H1 (cell line): ENCODE results near the gene AHR. TPM values are rescaled to one million over a fixed set of nuclear protein-coding genes. Genes with fewer than 3 reads are reported as not detected.

Source experiments
- CTCF ChIA-PET: fragments of 300-600 bp; sonication (Branson Sonifier 250); formaldehyde crosslinking; loops from one replicate; lab custom pipeline; 2021; ENCODE audit not compliant: partially characterized antibody; lab: Charles Lee
- POLR2A ChIA-PET: fragments of 300-600 bp; sonication (Branson Sonifier 250); formaldehyde crosslinking; loops from one replicate; lab custom pipeline; 2021; ENCODE audit warnings: inconsistent platforms; ENCODE audit not compliant: partially characterized antibody; lab: Charles Lee
- DNase-seq, 2 experiments: peaks; one replicate each; pipeline versions ENCODE4 v3.0.0 to v3.0.0-alpha.2; 2010 to 2022; ENCODE audit warnings: low spot score in 2 of 2, low read depth in 1 of 2, mixed read lengths in 1 of 2
- FAIRE-seq: peaks from 2 replicates; lab custom pipeline; 2011; peaks lifted over from hg19 to GRCh38; lab: Jason Lieb, UNC
- H2AFZ ChIP-seq: 2 replicates; pipeline ENCODE4 v1.8.1; 2012; ENCODE audit warnings: low read length, inconsistent platforms
- H2AK5ac ChIP-seq: 2 replicates; pipeline ENCODE4 v1.6.1; 2013; ENCODE audit warnings: low read depth, low read length
- H2BK120ac ChIP-seq: replicated peaks from 2 replicates; pipeline ENCODE3; 2013; ENCODE audit warnings: low read depth, low read length, inconsistent platforms
- H2BK12ac ChIP-seq: 2 replicates; pipeline ENCODE4 v1.6.1; 2013; ENCODE audit warnings: low read depth, low read length
- H2BK15ac ChIP-seq: 2 replicates; pipeline ENCODE4 v1.6.1; 2013; ENCODE audit warnings: low read length
- H2BK20ac ChIP-seq: 2 replicates; pipeline ENCODE4 v1.6.1; 2013; ENCODE audit warnings: low read length
- H2BK5ac ChIP-seq: 2 replicates; pipeline ENCODE4 v1.6.1; 2013; ENCODE audit warnings: low read depth, low read length
- H3K14ac ChIP-seq: 2 replicates; pipeline ENCODE4 v1.6.1; 2013; ENCODE audit warnings: inconsistent platforms; ENCODE audit not compliant: insufficient read length
- H3K18ac ChIP-seq: 2 replicates; pipeline ENCODE4 v1.6.1; 2013; ENCODE audit warnings: low read length; ENCODE audit errors: extremely low read depth
- H3K23ac ChIP-seq: 2 replicates; pipeline ENCODE4 v1.6.1; 2013; ENCODE audit warnings: inconsistent platforms; ENCODE audit not compliant: insufficient read length
- H3K23me2 ChIP-seq: 2 replicates; pipeline ENCODE4 v1.6.1; 2013; ENCODE audit warnings: low read depth, low read length
- H3K27ac ChIP-seq: 2 replicates; pipeline ENCODE4 v1.6.1; 2011; ENCODE audit warnings: low read depth, low read length, inconsistent platforms
- H3K27me3 ChIP-seq, 4 experiments: replicated peaks in 1 of 4; 1 replicate in 1 of 4; 2 replicates in 3 of 4; pipeline versions ENCODE4 v1.6.1 to v1.8.1; 2011 to 2013; ENCODE audit warnings: low read length in 3 of 4, mild to moderate bottlenecking in 3 of 4, inconsistent platforms in 2 of 4, mixed read lengths in 2 of 4, moderate library complexity in 1 of 4; ENCODE audit not compliant: control insufficient read depth in 3 of 4, insufficient read depth in 3 of 4; ENCODE audit errors: extremely low read depth in 1 of 4
- H3K36me3 ChIP-seq, 4 experiments: 2 replicates each; pipeline versions ENCODE4 v1.6.1 to v1.8.1; 2011 to 2013; ENCODE audit warnings: mild to moderate bottlenecking in 4 of 4, low read length in 3 of 4, moderate library complexity in 2 of 4, control low read depth in 1 of 4, inconsistent platforms in 1 of 4; ENCODE audit not compliant: insufficient read depth in 4 of 4, control insufficient read depth in 2 of 4
- H3K4ac ChIP-seq: replicated peaks from 2 replicates; pipeline ENCODE3; 2013; ENCODE audit warnings: low read length, low read depth, mixed read lengths, inconsistent platforms; ENCODE audit not compliant: insufficient read length
- H3K4me1 ChIP-seq, 4 experiments: replicated peaks in 1 of 4; 1 replicate in 1 of 4; 2 replicates in 3 of 4; pipeline versions ENCODE4 v1.6.1 to v1.8.1; 2011 to 2013; ENCODE audit warnings: low read length in 3 of 4, inconsistent platforms in 2 of 4, mixed read lengths in 1 of 4; ENCODE audit not compliant: insufficient read depth in 4 of 4, control insufficient read depth in 3 of 4
- H3K4me2 ChIP-seq, 2 experiments: 2 replicates each; pipeline versions ENCODE4 v1.6.1 to v1.8.1; 2011 to 2013; ENCODE audit warnings: low read depth in 2 of 2, low read length in 2 of 2, control low read depth in 1 of 2, inconsistent platforms in 1 of 2, mild to moderate bottlenecking in 1 of 2; ENCODE audit not compliant: insufficient read depth in 1 of 2
- H3K4me3 ChIP-seq, 4 experiments: fragments of 200-600, 300-600 bp in 1 of 4; sonication (generic), shearing (Covaris generic), sonication (Bioruptor Twin) in 1 of 4; 2 replicates each; pipeline versions ENCODE4 v1.5.1 to v1.8.1; 2011 to 2016; ENCODE audit warnings: low read length in 4 of 4, low read depth in 3 of 4, control low read depth in 2 of 4, inconsistent platforms in 2 of 4, mild to moderate bottlenecking in 2 of 4, mixed read lengths in 1 of 4, moderate library complexity in 1 of 4; ENCODE audit not compliant: insufficient read depth in 2 of 4; ENCODE audit errors: extremely low read depth in 1 of 4
- H3K56ac ChIP-seq: replicated peaks from 2 replicates; pipeline ENCODE3; 2013; ENCODE audit warnings: low read depth, mild to moderate bottlenecking, mixed read lengths, low read length, inconsistent platforms; ENCODE audit not compliant: insufficient read length
- H3K79me1 ChIP-seq: 2 replicates; pipeline ENCODE4 v1.6.1; 2013; ENCODE audit warnings: low read depth, low read length, control low read depth
- H3K79me2 ChIP-seq, 2 experiments: 2 replicates each; pipeline versions ENCODE4 v1.6.1 to v1.8.1; 2012 to 2013; ENCODE audit warnings: low read length in 2 of 2, mild to moderate bottlenecking in 2 of 2, inconsistent platforms in 1 of 2; ENCODE audit not compliant: insufficient read depth in 2 of 2, control insufficient read depth in 1 of 2
- H3K9ac ChIP-seq, 4 experiments: replicated peaks in 1 of 4; 1 replicate in 1 of 4; 2 replicates in 3 of 4; pipeline versions ENCODE4 v1.6.1 to v1.8.1; 2011 to 2013; ENCODE audit warnings: low read depth in 3 of 4, low read length in 3 of 4, control low read depth in 2 of 4, mild to moderate bottlenecking in 2 of 4, moderate library complexity in 2 of 4, inconsistent platforms in 1 of 4; ENCODE audit errors: extremely low read depth in 1 of 4
- H3K9me3 ChIP-seq, 2 experiments: 2 replicates each; pipeline versions ENCODE4 v1.6.1 to v1.8.1; 2012 to 2013; ENCODE audit warnings: mild to moderate bottlenecking in 2 of 2, moderate library complexity in 2 of 2, control low read depth in 1 of 2, inconsistent platforms in 1 of 2, low read depth in 1 of 2, low read length in 1 of 2, mixed read lengths in 1 of 2; ENCODE audit not compliant: insufficient read depth in 2 of 2
- H4K20me1 ChIP-seq, 2 experiments: replicated peaks in 1 of 2; 2 replicates each; pipeline versions ENCODE3 to v1.8.1; 2011 to 2013; ENCODE audit warnings: inconsistent platforms in 2 of 2, low read length in 2 of 2, mild to moderate bottlenecking in 1 of 2; ENCODE audit not compliant: insufficient read depth in 2 of 2, control insufficient read depth in 1 of 2
- H4K5ac ChIP-seq: 2 replicates; pipeline ENCODE4 v1.6.1; 2013; ENCODE audit warnings: low read length, low read depth, mixed read lengths, inconsistent platforms; ENCODE audit not compliant: insufficient read length
- H4K8ac ChIP-seq: 2 replicates; pipeline ENCODE4 v1.8.0; 2013; ENCODE audit warnings: mild to moderate bottlenecking, moderate library complexity, low read length, inconsistent platforms; ENCODE audit not compliant: insufficient read depth; ENCODE audit errors: extremely low read depth
- H4K91ac ChIP-seq: replicated peaks from 2 replicates; pipeline ENCODE3; 2013; ENCODE audit warnings: low read length, mixed read lengths, inconsistent platforms; ENCODE audit not compliant: insufficient read length
- CHD1 ChIP-seq: IDR thresholded peaks from 2 replicates; pipeline ENCODE4 v1.6.1; 2012; ENCODE audit warnings: low read depth, low read length, improper control_type of control experiment
- CREB1 ChIP-seq: IDR thresholded peaks from 2 replicates; pipeline ENCODE4 v1.6.1; 2012; ENCODE audit warnings: inconsistent platforms
- JUND ChIP-seq: IDR thresholded peaks from 2 replicates; pipeline ENCODE4 v1.6.1; 2011; ENCODE audit warnings: mild to moderate bottlenecking, improper control_type of control experiment, low read length
- SAP30 ChIP-seq: fragments of 300-600 bp; sonication (generic); IDR thresholded peaks from 2 replicates; pipeline ENCODE4 v1.7.1; 2012; ENCODE audit warnings: low read length, moderate library complexity, mild to moderate bottlenecking, inconsistent platforms; ENCODE audit not compliant: insufficient read depth, insufficient replicate concordance
- SIX5 ChIP-seq: IDR thresholded peaks from 2 replicates; pipeline ENCODE4 v1.6.1; 2011; ENCODE audit warnings: mild to moderate bottlenecking, low read depth, low read length
- WGBS, 2 experiments: shearing (Covaris generic) in 1 of 2; methylation state at CpG; one replicate each; pipeline versions ENCODE4 v1.1.6 to v1.1.7; 2013 to 2015; ENCODE audit warnings: low lambda C conversion rate in 2 of 2, mixed read lengths in 2 of 2, inconsistent platforms in 1 of 2, low coverage in 1 of 2, missing lambda C conversion rate in 1 of 2; ENCODE audit not compliant: insufficient replicate concordance in 2 of 2, insufficient coverage in 1 of 2, insufficient read length in 1 of 2; ENCODE audit errors: extremely low coverage in 1 of 2, missing lambda C conversion rate in 1 of 2; 5-methylcytosine and 5-hydroxymethylcytosine counted together
- polyA plus RNA-seq, 7 experiments: library from polyadenylated mRNA; depleted of rRNA in 3 of 7; stranded (reverse) in 5 of 7; unstranded in 2 of 7; fragments of >200 nt in 5 of 7; fragments of 200-250 nt in 2 of 7; gene quantifications; 1 replicate in 5 of 7; 2 replicates in 1 of 7; 4 replicates in 1 of 7; pipeline versions ENCODE4 v1.2.1 to v1.2.3, GENCODE V29; 2011 to 2013; ENCODE audit warnings: missing spikeins in 2 of 7, mixed read lengths in 2 of 7
- total RNA-seq: library from RNA; stranded (reverse); fragmentation: NEBNext Ultra II Directional; extraction: Animal tissue kit (Norgen Biotek cat#: 25700); gene quantifications from 2 replicates; pipeline ENCODE4 v1.2.1, GENCODE V29; 2021

AHR gene
- total and polyA plus RNA-seq, 2 of the 8 experiments (the other 6 are each of a cell fraction or from before 2014, with no cell fraction given): 1.4 to 9.7 TPM

- H2BK12ac ChIP-seq: no peak overlapping the region
- no peaks in the 10 kb centered on the region for H4K20me1 ChIP-seq
- H3K9ac ChIP-seq: no peak overlapping the region
- H3K27me3 ChIP-seq: no peaks in the 10 kb centered on the region
- H3K36me3 ChIP-seq: no peaks in the 10 kb centered on the region
- H3K79me1 ChIP-seq: no peaks in the 10 kb centered on the region
- no peak overlapping the region for H2AFZ ChIP-seq
- no peaks in the 10 kb centered on the region for H3K79me2 ChIP-seq
- 75% methylated on average over 3 of the region's 3 CpGs; no CpG with 5 or more reads in 1 of the 2 experiments for WGBS, 2 experiments
- no peak overlapping the region for H3K27ac ChIP-seq
- no peak overlapping the region for H2BK120ac ChIP-seq
- no peak overlapping the region for H3K23ac ChIP-seq
- no peak overlapping the region for H2AK5ac ChIP-seq
- H2BK20ac ChIP-seq: no peak overlapping the region
- H3K9me3 ChIP-seq: peaks cover 9 to 14% of the 10 kb centered on the region in 2 experiments; a peak in 3 of 4 replicates
- no peak overlapping the region for H4K8ac ChIP-seq
- no peak overlapping the region for H3K14ac ChIP-seq
- no peak overlapping the region for H2BK15ac ChIP-seq
- no peak overlapping the region for H3K4me2 ChIP-seq
- ChIA-PET POLR2A (no interaction called here), CTCF (interaction anchor here (0.7 kb wide), 1 partner anchor 1553 kb away, joined by 3 read pairs; no protein-coding TSS in a partner anchor)
- no peak overlapping the region for H4K5ac ChIP-seq
- FAIRE-seq: no peak
- H3K4me3 ChIP-seq: no peak overlapping the region
- H4K91ac ChIP-seq: no peak overlapping the region
- H3K4me1 ChIP-seq: no peaks in the 10 kb centered on the region
- H3K23me2 ChIP-seq: no peaks in the 10 kb centered on the region
- no peak overlapping the region for H3K56ac ChIP-seq
- TF ChIP-seq CREB1 (no peak), SIX5 (no peak), SAP30 (no peak), JUND (no peak), CHD1 (no peak)
- H3K4ac ChIP-seq: no peak overlapping the region
- DNase-seq: no peak
- no peak overlapping the region for H3K18ac ChIP-seq
- no peak overlapping the region for H2BK5ac ChIP-seq
These were observed 28.9 kb upstream of the AHR start for GRCh38 chr7:17269341-17270221.
